Endothelial cell of umbilical vein (primary cell): ENCODE results near the gene MTCL1. TPM values are rescaled to one million over a fixed set of nuclear protein-coding genes. Genes with fewer than 3 reads are reported as not detected.

Experiments used
- BruUV-seq: library from RNA; stranded (reverse); fragments of 400-500 nt; replicated peaks from 2 replicates; lab custom pipeline; 2021; lab: Mats Ljungman, UMichigan
- CTCF ChIA-PET: fragments of 300-600, 350-600 bp; sonication (Branson Sonifier 250); formaldehyde crosslinking; loops from one replicate; lab custom pipeline; 2021; ENCODE audit warnings: antibody characterized with exemption, inconsistent platforms; lab: Charles Lee
- POLR2A ChIA-PET: fragments of 300-600, 350-600 bp; sonication (Branson Sonifier 250); formaldehyde crosslinking; loops from one replicate; lab custom pipeline; 2021; ENCODE audit warnings: antibody characterized with exemption, inconsistent platforms; lab: Charles Lee
- DNase-seq: peaks from one replicate; pipeline ENCODE4 v3.0.0-alpha.2; 2011; ENCODE audit warnings: low read depth, low spot score
- FAIRE-seq: peaks from 2 replicates; lab custom pipeline; 2011; peaks lifted over from hg19 to GRCh38; lab: Jason Lieb, UNC
- H2AFZ ChIP-seq: 2 replicates; pipeline ENCODE4 v1.6.0; 2012; ENCODE audit warnings: low read depth, low read length, control low read depth, inconsistent platforms
- H3K27ac ChIP-seq: 2 replicates; pipeline ENCODE4 v1.5.1; 2011; ENCODE audit warnings: low read depth, mild to moderate bottlenecking, control low read depth, low read length, moderate library complexity; ENCODE audit not compliant: insufficient read depth
- H3K27me3 ChIP-seq, 2 experiments: 2 replicates each; pipeline versions ENCODE4 v1.6.0 to v1.6.1; 2011; ENCODE audit warnings: low read length in 2 of 2, mixed read lengths in 1 of 2; ENCODE audit not compliant: control insufficient read depth in 2 of 2, insufficient read depth in 2 of 2
- H3K36me3 ChIP-seq, 2 experiments: 2 replicates in 1 of 2; 3 replicates in 1 of 2; pipeline ENCODE4 v1.5.1; 2011; ENCODE audit warnings: low read length in 2 of 2, mild to moderate bottlenecking in 1 of 2, moderate library complexity in 1 of 2; ENCODE audit not compliant: control insufficient read depth in 2 of 2, insufficient read depth in 2 of 2; ENCODE audit errors: extremely low read depth in 1 of 2
- H3K4me1 ChIP-seq: 3 replicates; pipeline ENCODE4 v1.5.1; 2011; ENCODE audit warnings: mild to moderate bottlenecking, low read length; ENCODE audit not compliant: control insufficient read depth, insufficient read depth; ENCODE audit errors: extremely low read depth
- H3K4me2 ChIP-seq: 2 replicates; pipeline ENCODE4 v1.6.1; 2011; ENCODE audit warnings: low read length, control low read depth, mixed read lengths; ENCODE audit not compliant: insufficient read depth
- H3K4me3 ChIP-seq, 3 experiments: fragments of 200-600 bp in 1 of 3; sonication (generic), shearing (Covaris generic) in 1 of 3; replicated peaks in 1 of 3; 2 replicates each; pipeline ENCODE4 v1.5.1; 2011 to 2016; ENCODE audit warnings: control low read depth in 3 of 3, low read length in 3 of 3, mild to moderate bottlenecking in 2 of 3, inconsistent platforms in 1 of 3, low read depth in 1 of 3, moderate library complexity in 1 of 3; ENCODE audit not compliant: insufficient read depth in 1 of 3
- H3K79me2 ChIP-seq: 2 replicates; pipeline ENCODE4 v1.6.0; 2012; ENCODE audit warnings: low read length, inconsistent platforms; ENCODE audit not compliant: control insufficient read depth, insufficient read depth
- H3K9ac ChIP-seq: replicated peaks from 2 replicates; pipeline ENCODE3; 2011; ENCODE audit warnings: low read length, control low read depth; ENCODE audit not compliant: insufficient read depth; ENCODE audit errors: extremely low read depth
- H3K9me1 ChIP-seq: replicated peaks from 3 replicates; pipeline ENCODE4 v1.6.0; 2011; ENCODE audit warnings: mild to moderate bottlenecking, low read length; ENCODE audit not compliant: control insufficient read depth, insufficient read depth; ENCODE audit errors: extremely low read depth
- H3K9me3 ChIP-seq: replicated peaks from 2 replicates; pipeline ENCODE4 v1.5.1; 2012; ENCODE audit warnings: low read length, inconsistent platforms; ENCODE audit not compliant: control insufficient read depth, insufficient read depth
- H4K20me1 ChIP-seq: replicated peaks from 2 replicates; pipeline ENCODE3; 2011; ENCODE audit warnings: mild to moderate bottlenecking, low read length; ENCODE audit not compliant: control insufficient read depth, insufficient read depth; ENCODE audit errors: extremely low read depth
- EZH2 ChIP-seq: IDR thresholded peaks from 2 replicates; pipeline ENCODE4 v1.6.1; 2012; ENCODE audit warnings: borderline replicate concordance, low read depth, mild to moderate bottlenecking, moderate library complexity, low read length, inconsistent platforms; ENCODE audit not compliant: severe bottlenecking
- FOS ChIP-seq: IDR thresholded peaks from 2 replicates; pipeline ENCODE4 v1.6.1; 2011; ENCODE audit warnings: mild to moderate bottlenecking, low read length, moderate library complexity, borderline replicate concordance; ENCODE audit not compliant: insufficient read depth
- GATA2 ChIP-seq: IDR thresholded peaks from 2 replicates; pipeline ENCODE4 v1.7.0; 2011; ENCODE audit warnings: low read depth, mild to moderate bottlenecking, moderate library complexity, mixed read lengths, low read length; ENCODE audit not compliant: insufficient read length, insufficient read depth
- JUN ChIP-seq: IDR thresholded peaks from 2 replicates; pipeline ENCODE4 v1.6.1; 2011; ENCODE audit warnings: borderline replicate concordance, low read depth; ENCODE audit not compliant: insufficient read length, insufficient read depth
- MAX ChIP-seq: IDR thresholded peaks from 2 replicates; pipeline ENCODE4 v1.6.1; 2011; ENCODE audit not compliant: insufficient read depth, insufficient read length
- MYC ChIP-seq: IDR thresholded peaks from one replicate; pipeline ENCODE4 v1.6.1; 2011; ENCODE audit warnings: mild to moderate bottlenecking, low read depth, low read length
- POLR2A ChIP-seq: IDR thresholded peaks from 2 replicates; pipeline ENCODE4 v1.6.1; 2012; ENCODE audit warnings: low read depth, mild to moderate bottlenecking, control low read depth, low read length
- POLR2AphosphoS5 ChIP-seq: IDR thresholded peaks from 2 replicates; pipeline ENCODE4 v1.6.1; 2012; ENCODE audit warnings: low read depth, mild to moderate bottlenecking, control low read depth, low read length, moderate library complexity; ENCODE audit not compliant: insufficient read depth
- dilution Hi-C: fragments of 300-500 bp; cut with MboI; formaldehyde crosslinking; loops from one replicate; pipeline ENCODE4 v1.15.0; 2019; ENCODE audit warnings: low sequenced_read_pairs; ENCODE audit not compliant: extremely low pct_ligation_motif_present
- intact Hi-C: fragments of 100-400 bp; cut with micrococcal nuclease; formaldehyde crosslinking; loops from one replicate; pipeline ENCODE4 v1.10.0; 2022
- polyA plus RNA-seq, 4 experiments: library from polyadenylated mRNA; depleted of rRNA in 3 of 4; stranded (reverse) in 3 of 4; unstranded in 1 of 4; fragments of >200 nt; gene quantifications; 2 replicates each; pipeline versions ENCODE4 v1.2.1 to v1.2.3, GENCODE V29; 2011 to 2012; ENCODE audit warnings: missing spikeins in 1 of 4
- total RNA-seq: library from RNA; stranded (reverse); gene quantifications from 2 replicates; pipeline ENCODE4 v1.2.3, GENCODE V29; 2021
- TF ChIP-seq, protein P1 (sequence below), 2 donors: IDR thresholded peaks; 1 replicate in 1 of 2; 2 replicates in 1 of 2; pipeline ENCODE4 v1.5.1; 2011; ENCODE audit warnings: low read length in 2 of 2, mild to moderate bottlenecking in 2 of 2, moderate library complexity in 2 of 2, control low read depth in 1 of 2, inconsistent platforms in 1 of 2, low read depth in 1 of 2; ENCODE audit not compliant: insufficient read depth in 1 of 2; ENCODE audit errors: extremely low read depth in 1 of 2

Gene MTCL1
- total and polyA plus RNA-seq, 2 donors (not counting 3 experiments of a cell fraction or from before 2014, with no cell fraction given), result 11.9 to 75.7 TPM

DNA sequence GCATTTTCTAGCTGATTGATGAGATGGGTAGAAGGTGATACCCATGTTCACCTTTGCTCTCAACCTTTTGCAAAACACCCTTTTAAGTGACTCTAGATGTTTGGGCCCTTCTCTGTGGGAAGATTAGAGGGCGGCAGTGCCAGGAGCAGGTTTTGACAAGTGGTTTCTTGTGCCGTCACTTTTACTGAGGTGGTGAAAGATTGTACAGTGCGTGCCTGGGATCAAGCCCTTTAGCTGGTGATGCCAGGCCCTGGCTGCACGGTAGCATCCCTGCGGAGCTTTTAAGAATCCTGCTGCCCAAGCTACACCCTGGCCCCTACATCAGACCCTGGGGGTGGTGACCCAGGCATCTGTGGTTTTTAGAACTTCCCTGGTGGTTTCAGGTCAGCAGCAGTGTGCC lies 29.1 kb downstream of the MTCL1 start:
- H3K4me2 ChIP-seq, result no peak overlapping the region
- H3K27me3 ChIP-seq, result no peaks in the 10 kb centered on the region
- POLR2A ChIA-PET, result interaction anchor here (1.2 to 1.4 kb wide), 2 partner anchors 8 to 13 kb away, joined by 3 read pairs; no protein-coding TSS in a partner anchor
- H3K9ac ChIP-seq, result no peak overlapping the region
- peaks cover 13% of the 10 kb centered on the region for H3K4me1 ChIP-seq
- no peaks in the 10 kb centered on the region for H4K20me1 ChIP-seq
- DNase-seq (no peak), FAIRE-seq (no peak)
- no TSS peak for BruUV-seq
- H3K4me3 ChIP-seq, result no peak overlapping the region
- no peaks in the 10 kb centered on the region for H3K9me3 ChIP-seq
- no peaks in the 10 kb centered on the region for H3K36me3 ChIP-seq
- no peak overlapping the region for H3K27ac ChIP-seq
- no peak overlapping the region for H2AFZ ChIP-seq
- CTCF ChIA-PET, result no interaction called here
- no peaks in the 10 kb centered on the region for H3K9me1 ChIP-seq
- TF ChIP-seq MAX, result no peak
- TF ChIP-seq JUN, result no peak
- no peak for TF ChIP-seq EZH2
- TF ChIP-seq FOS, result no peak
- TF ChIP-seq POLR2A, result no peak
- no peak for TF ChIP-seq MYC
- no peak for TF ChIP-seq POLR2AphosphoS5
- TF ChIP-seq, protein P1, sequence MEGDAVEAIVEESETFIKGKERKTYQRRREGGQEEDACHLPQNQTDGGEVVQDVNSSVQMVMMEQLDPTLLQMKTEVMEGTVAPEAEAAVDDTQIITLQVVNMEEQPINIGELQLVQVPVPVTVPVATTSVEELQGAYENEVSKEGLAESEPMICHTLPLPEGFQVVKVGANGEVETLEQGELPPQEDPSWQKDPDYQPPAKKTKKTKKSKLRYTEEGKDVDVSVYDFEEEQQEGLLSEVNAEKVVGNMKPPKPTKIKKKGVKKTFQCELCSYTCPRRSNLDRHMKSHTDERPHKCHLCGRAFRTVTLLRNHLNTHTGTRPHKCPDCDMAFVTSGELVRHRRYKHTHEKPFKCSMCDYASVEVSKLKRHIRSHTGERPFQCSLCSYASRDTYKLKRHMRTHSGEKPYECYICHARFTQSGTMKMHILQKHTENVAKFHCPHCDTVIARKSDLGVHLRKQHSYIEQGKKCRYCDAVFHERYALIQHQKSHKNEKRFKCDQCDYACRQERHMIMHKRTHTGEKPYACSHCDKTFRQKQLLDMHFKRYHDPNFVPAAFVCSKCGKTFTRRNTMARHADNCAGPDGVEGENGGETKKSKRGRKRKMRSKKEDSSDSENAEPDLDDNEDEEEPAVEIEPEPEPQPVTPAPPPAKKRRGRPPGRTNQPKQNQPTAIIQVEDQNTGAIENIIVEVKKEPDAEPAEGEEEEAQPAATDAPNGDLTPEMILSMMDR (IDR thresholded peaks at IDR 0.05; ENCODE audit: extremely low read depth in 1 of 2, insufficient read depth in 1 of 2, low read depth in 1 of 2, low read length in 2 of 2), result no peak
- TF ChIP-seq GATA2, result no peak
- dilution Hi-C loops, result no loop called here
- H3K79me2 ChIP-seq, result peaks cover 57% of the 10 kb centered on the region
- intact Hi-C loops, result no loop called here
